ENCODE data around the gene ABHD1. TPM values are rescaled to one million over a fixed set of nuclear protein-coding genes. Genes with fewer than 3 reads are reported as not detected.
"Not testable (repeated sequence)": the region's sequence is repeated elsewhere in the genome, so short reads cannot be mapped to it uniquely, and the experiment has no call there.

The ABHD1 gene
- total RNA-seq, 2 experiments from 2014 or later: 0.23 to 0.45 TPM

DNA sequence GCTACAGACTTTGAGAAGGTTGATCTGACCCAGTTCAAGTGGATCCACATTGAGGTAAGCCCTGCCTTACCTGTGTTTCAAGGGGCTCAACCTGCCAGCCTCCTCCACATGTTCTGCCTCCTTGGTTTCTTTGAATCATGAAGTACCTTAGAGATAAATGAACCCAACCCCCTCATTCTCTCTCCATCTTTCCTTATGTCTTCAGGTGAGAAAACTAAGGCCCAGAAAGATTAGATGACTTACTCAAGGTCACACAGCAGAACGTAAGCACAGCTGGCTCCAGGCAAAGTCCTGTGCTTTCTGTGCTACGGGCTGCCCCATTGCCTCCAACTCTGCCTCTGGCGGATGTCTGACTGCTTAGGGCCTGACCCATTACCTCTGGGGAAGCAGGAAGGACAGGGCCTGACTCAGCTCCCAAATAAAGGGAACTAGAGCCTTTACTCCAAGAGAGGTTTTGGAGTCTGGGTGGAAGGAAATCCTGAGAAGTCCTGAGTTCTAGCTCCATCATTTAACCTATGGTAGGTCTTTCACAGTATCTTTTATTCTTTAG, 26.8 kb upstream of the ABHD1 start:
- H3K27ac Mint-ChIP-seq: no peak overlapping the region
- no peak for ATAC-seq
- H3K27me3 Mint-ChIP-seq (ENCODE audit: low read depth): no peaks in the 10 kb centered on the region
- DNase-seq: no peak
- no peak overlapping the region for H3K4me3 Mint-ChIP-seq
- CTCF ChIA-PET: interaction anchor here (0.7 to 4.1 kb wide), 15 partner anchors 9 to 587 kb away, joined by 3 to 26 read pairs (median 3); partner anchors contain the start of genes AGBL5, PREB and TRIM54
- peaks cover 14% of the 10 kb centered on the region for H3K4me1 Mint-ChIP-seq (ENCODE audit: low read depth)
- H3K9me3 Mint-ChIP-seq (ENCODE audit: insufficient read depth): no peaks in the 10 kb centered on the region
- H3K36me3 Mint-ChIP-seq (ENCODE audit: low read depth): no peaks in the 10 kb centered on the region
- POLR2A ChIA-PET: interaction anchor here (0.8 to 1.4 kb wide), 2 partner anchors 46 to 115 kb away, joined by 3 read pairs; partner anchors contain the start of genes AGBL5, ATRAID and SLC5A6

DNA sequence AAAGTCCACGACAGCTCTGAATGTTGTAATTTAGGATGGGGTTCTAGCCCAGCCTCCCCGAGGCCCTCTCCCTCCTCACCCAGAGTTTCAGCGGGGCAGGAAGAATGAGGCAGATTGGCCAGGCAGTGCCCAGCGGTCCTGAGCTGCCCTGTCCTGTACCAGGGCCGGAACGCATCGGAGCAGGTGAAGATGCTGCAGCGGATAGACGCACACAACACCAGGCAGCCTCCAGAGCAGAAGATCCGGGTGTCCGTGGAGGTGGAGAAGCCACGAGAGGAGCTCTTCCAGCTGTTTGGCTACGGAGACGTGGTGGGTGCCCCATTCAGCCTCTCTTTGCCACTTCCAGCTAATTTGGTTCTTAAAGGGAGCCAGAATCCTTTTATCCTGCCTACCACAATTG, 26.3 kb upstream of the ABHD1 start:
- H3K4me1 Mint-ChIP-seq (ENCODE audit: low read depth): peaks cover 14% of the 10 kb centered on the region
- DNase-seq (no peak), ATAC-seq (no peak)
- ChIA-PET POLR2A (interaction anchor here (1.4 kb wide), 1 partner anchor 46 kb away, joined by 3 read pairs; the partner anchor contains the start of gene AGBL5), CTCF (interaction anchor here (0.7 to 4.1 kb wide), 15 partner anchors 9 to 206 kb away, joined by 3 to 26 read pairs (median 4); partner anchors contain the start of genes AGBL5, KHK, PREB and TRIM54)
- H3K36me3 Mint-ChIP-seq (ENCODE audit: low read depth): no peaks in the 10 kb centered on the region
- no peak overlapping the region for H3K27ac Mint-ChIP-seq
- H3K9me3 Mint-ChIP-seq (ENCODE audit: insufficient read depth): no peaks in the 10 kb centered on the region
- no peak overlapping the region for H3K4me3 Mint-ChIP-seq
- no peaks in the 10 kb centered on the region for H3K27me3 Mint-ChIP-seq (ENCODE audit: low read depth)

DNA sequence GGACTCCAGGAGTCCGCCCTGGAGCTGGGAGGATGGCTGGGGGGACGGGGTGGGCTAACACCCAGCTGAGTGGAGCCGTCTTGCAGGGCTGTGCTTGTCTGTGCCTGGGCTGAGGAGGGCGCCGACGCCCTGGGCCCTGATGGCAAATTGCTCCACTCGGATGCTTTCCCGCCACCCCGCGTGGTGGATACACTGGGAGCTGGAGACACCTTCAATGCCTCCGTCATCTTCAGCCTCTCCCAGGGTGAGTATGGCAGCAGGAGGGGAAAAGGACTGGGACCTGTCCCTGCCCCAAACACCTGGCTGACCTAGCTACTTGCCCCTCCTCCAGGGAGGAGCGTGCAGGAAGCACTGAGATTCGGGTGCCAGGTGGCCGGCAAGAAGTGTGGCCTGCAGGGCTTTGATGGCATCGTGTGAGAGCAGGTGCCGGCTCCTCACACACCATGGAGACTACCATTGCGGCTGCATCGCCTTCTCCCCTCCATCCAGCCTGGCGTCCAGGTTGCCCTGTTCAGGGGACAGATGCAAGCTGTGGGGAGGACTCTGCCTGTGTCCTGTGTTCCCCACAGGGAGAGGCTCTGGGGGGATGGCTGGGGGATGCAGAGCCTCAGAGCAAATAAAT, 24.2 kb upstream of the ABHD1 start:
- Mint-ChIP-seq H3K4me3 (no peak overlapping the region), H3K27me3 (ENCODE audit: low read depth) (peaks cover 3% of the 10 kb centered on the region), H3K27ac (no peak overlapping the region), H3K4me1 (ENCODE audit: low read depth) (peaks cover 14% of the 10 kb centered on the region), H3K36me3 (ENCODE audit: low read depth) (no peaks in the 10 kb centered on the region), H3K9me3 (ENCODE audit: insufficient read depth) (no peaks in the 10 kb centered on the region)
- POLR2A ChIA-PET: interaction anchor here (0.6 kb wide), 1 partner anchor 27 kb away, joined by 3 read pairs; no protein-coding TSS in a partner anchor
- CTCF ChIA-PET: interaction anchor here (0.8 to 4.1 kb wide), 9 partner anchors 11 to 204 kb away, joined by 3 to 23 read pairs (median 4); partner anchors contain the start of genes KHK and TMEM214
- ATAC-seq: no peak
- DNase-seq: no peak

DNA sequence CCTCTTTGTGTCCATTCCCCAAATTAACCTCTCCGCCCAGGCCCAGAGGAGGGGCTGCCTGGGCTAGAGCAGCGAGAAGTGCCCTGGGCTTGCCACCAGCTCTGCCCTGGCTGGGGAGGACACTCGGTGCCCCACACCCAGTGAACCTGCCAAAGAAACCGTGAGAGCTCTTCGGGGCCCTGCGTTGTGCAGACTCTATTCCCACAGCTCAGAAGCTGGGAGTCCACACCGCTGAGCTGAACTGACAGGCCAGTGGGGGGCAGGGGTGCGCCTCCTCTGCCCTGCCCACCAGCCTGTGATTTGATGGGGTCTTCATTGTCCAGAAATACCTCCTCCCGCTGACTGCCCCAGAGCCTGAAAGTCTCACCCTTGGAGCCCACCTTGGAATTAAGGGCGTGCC, 23.6 kb upstream of the ABHD1 start:
- H3K36me3 Mint-ChIP-seq (ENCODE audit: low read depth): no peaks in the 10 kb centered on the region
- no peak for ATAC-seq
- ChIA-PET POLR2A (no interaction called here), CTCF (interaction anchor here (1.0 to 4.1 kb wide), 8 partner anchors 13 to 203 kb away, joined by 3 to 23 read pairs (median 10); partner anchors contain the start of gene KHK)
- H3K9me3 Mint-ChIP-seq (ENCODE audit: insufficient read depth): no peaks in the 10 kb centered on the region
- H3K4me1 Mint-ChIP-seq (ENCODE audit: low read depth): peaks cover 14% of the 10 kb centered on the region
- H3K4me3 Mint-ChIP-seq: no peak overlapping the region
- no peak overlapping the region for H3K27ac Mint-ChIP-seq
- peaks cover 3% of the 10 kb centered on the region for H3K27me3 Mint-ChIP-seq (ENCODE audit: low read depth)
- DNase-seq: no peak

DNA sequence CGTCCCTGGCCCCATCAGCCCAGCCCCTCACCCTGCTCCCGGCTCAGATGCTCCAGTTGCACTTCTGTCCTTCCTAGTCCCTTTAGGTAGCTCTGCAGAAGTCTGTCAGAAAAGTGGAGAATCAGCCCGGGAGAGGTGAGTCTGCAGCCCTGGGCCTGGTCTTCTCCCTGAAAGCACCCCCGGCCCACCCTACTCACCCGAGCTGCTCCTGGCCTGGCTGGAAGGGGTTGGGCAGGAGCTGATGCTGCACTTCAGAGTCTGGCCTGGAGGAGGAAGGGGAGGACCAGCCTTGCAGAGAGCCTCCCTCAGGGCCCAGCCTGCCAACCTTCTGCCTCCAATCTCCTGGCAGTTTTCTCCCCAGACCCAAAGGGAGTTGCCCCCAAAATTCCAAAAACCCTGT, 21.3 kb upstream of the ABHD1 start:
- H3K27me3 Mint-ChIP-seq (ENCODE audit: low read depth): peaks cover 7% of the 10 kb centered on the region
- ChIA-PET POLR2A (no interaction called here), CTCF (interaction anchor here (0.7 to 3.2 kb wide), 7 partner anchors 9 to 278 kb away, joined by 3 to 14 read pairs (median 4); no protein-coding TSS in a partner anchor)
- no peak overlapping the region for H3K4me3 Mint-ChIP-seq
- H3K9me3 Mint-ChIP-seq (ENCODE audit: insufficient read depth): no peaks in the 10 kb centered on the region
- no peaks in the 10 kb centered on the region for H3K36me3 Mint-ChIP-seq (ENCODE audit: low read depth)
- no peaks in the 10 kb centered on the region for H3K4me1 Mint-ChIP-seq (ENCODE audit: low read depth)
- no peak for DNase-seq
- H3K27ac Mint-ChIP-seq: no peak overlapping the region
- no peak for ATAC-seq

DNA sequence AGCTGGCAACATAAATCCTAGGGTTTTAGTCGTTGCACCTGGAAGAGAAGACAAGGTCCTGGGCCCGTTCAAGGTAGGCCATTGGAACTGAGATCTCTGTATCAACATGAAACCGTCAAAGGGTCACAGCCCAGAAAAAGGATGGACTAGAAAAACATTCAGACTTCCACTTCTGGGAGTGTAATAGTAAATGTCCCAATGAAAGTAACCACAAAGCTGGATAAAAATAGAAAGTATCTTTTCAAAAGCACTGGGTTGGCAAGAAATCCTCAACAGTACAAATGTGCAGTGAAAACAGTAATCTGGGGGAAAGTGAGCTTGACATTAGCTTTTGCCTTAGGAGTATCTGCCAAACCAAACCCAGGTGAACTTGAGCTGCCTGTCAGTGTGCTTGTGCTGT, 17.6 kb upstream of the ABHD1 start:
- H3K9me3 Mint-ChIP-seq (ENCODE audit: insufficient read depth): no peaks in the 10 kb centered on the region
- POLR2A ChIA-PET: no interaction called here
- ATAC-seq (no peak), DNase-seq (no peak)
- CTCF ChIA-PET: interaction anchor here (0.9 to 2.2 kb wide), 3 partner anchors 8 to 174 kb away, joined by 3 to 8 read pairs (median 3); no protein-coding TSS in a partner anchor
- peaks cover 2% of the 10 kb centered on the region for H3K4me1 Mint-ChIP-seq (ENCODE audit: low read depth)
- H3K4me3 Mint-ChIP-seq: no peak overlapping the region
- H3K27me3 Mint-ChIP-seq (ENCODE audit: low read depth): peaks cover 7% of the 10 kb centered on the region
- no peak overlapping the region for H3K27ac Mint-ChIP-seq
- no peaks in the 10 kb centered on the region for H3K36me3 Mint-ChIP-seq (ENCODE audit: low read depth)

DNA sequence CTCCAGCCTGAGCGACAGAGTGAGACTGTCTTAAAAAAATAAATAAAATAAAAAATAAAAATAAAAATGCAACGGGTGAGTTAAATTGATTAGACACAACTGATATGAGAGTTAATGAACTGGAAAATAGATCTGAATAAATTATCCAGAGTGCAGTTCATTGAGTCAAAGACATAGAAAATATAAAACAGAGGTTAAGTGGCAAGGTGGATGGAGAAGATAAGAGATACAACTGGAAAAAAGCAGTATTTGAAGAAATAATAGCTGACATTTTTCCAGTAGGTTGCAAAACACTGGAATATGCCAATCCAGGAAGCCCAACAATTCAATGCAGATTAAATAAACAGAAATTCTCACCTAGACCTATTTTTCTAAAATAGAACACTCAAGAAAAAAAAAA, 15.4 kb upstream of the ABHD1 start:
- Mint-ChIP-seq H3K9me3 (ENCODE audit: insufficient read depth) (no peaks in the 10 kb centered on the region), H3K36me3 (ENCODE audit: low read depth) (no peaks in the 10 kb centered on the region), H3K4me3 (no peak overlapping the region), H3K27me3 (ENCODE audit: low read depth) (peaks cover 9% of the 10 kb centered on the region), H3K27ac (no peak overlapping the region), H3K4me1 (ENCODE audit: low read depth) (peaks cover 2% of the 10 kb centered on the region)
- POLR2A ChIA-PET: no interaction called here
- ATAC-seq: no peak
- CTCF ChIA-PET: interaction anchor here (0.7 to 2.1 kb wide), 2 partner anchors 11 to 171 kb away, joined by 3 to 9 read pairs; no protein-coding TSS in a partner anchor
- DNase-seq: no peak

DNA sequence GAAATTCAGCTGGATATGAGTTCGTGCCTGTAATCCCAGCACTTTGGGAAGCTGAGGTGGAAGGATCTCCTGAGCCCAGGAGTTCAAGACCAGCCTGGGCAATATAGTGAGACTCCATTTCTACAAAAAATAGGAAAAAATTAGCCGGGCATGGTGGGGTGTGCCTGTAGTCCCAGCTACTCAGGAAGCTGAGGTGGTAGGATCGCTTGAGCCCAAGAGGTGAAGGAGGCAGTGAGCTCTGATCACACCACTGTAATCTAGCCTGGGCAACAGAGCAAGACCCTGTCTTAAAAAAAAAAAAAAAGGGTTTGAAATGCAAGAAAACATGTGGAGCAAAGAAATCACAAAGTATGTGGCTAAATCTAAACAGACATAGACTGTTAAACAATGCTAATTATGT, 14.5 kb upstream of the ABHD1 start:
- ChIA-PET CTCF (interaction anchor here (0.6 to 2.1 kb wide), 4 partner anchors 12 to 170 kb away, joined by 3 to 9 read pairs (median 4); partner anchors contain the start of gene KHK), POLR2A (no interaction called here)
- Mint-ChIP-seq H3K27ac (no peak overlapping the region), H3K27me3 (ENCODE audit: low read depth) (peaks cover 9% of the 10 kb centered on the region), H3K36me3 (ENCODE audit: low read depth) (no peaks in the 10 kb centered on the region), H3K4me1 (ENCODE audit: low read depth) (peaks cover 2% of the 10 kb centered on the region), H3K4me3 (no peak overlapping the region), H3K9me3 (ENCODE audit: insufficient read depth) (no peaks in the 10 kb centered on the region)
- no peak for ATAC-seq
- no peak for DNase-seq

DNA sequence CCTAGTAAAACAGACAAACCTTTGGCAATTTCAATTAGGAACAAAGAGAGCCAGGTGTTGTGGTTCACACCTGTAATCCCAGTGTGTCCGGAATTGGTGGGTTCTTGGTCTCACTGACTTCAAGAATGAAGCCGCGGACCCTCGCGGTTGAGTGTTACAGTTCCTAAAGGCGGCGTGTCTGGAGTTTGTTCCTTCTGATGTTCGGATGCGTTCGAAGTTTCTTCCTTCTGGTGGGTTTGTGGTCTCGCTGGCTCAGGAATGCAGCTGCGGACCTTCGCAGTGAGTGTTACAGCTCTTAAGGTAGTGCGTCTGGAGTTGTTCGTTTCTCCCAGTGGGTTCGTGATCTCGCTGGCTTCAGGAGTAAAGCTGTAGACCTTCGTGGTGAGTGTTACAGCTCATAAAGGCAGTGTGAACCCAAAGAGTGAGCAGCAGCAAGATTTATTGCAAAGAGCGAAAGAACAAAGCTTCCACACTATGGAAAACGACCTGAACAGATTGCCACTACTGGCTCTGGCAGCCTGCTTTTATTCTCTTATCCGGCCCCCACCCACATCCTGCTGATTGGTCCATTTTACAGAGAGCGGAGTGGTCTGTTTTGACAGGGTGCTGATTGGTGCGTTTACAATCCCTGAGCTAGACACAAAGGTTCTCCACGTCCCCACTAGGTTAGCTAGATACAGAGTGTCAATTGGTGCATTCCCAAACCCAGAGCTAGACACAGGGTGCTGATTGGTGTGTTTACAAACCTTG, 12.8 kb upstream of the ABHD1 start:
- DNase-seq; H3K4me3 Mint-ChIP-seq; H3K36me3 Mint-ChIP-seq (ENCODE audit: low read depth); H3K4me1 Mint-ChIP-seq (ENCODE audit: low read depth); H3K27ac Mint-ChIP-seq; H3K9me3 Mint-ChIP-seq (ENCODE audit: insufficient read depth); ATAC-seq; H3K27me3 Mint-ChIP-seq (ENCODE audit: low read depth): not testable (repeated sequence)
- POLR2A ChIA-PET: interaction anchor here (0.9 kb wide), 1 partner anchor 18 kb away, joined by 3 read pairs; no protein-coding TSS in a partner anchor
- CTCF ChIA-PET: interaction anchor here (1.2 to 1.8 kb wide), 2 partner anchors 12 to 23 kb away, joined by 3 to 4 read pairs; partner anchors contain the start of gene KHK

DNA sequence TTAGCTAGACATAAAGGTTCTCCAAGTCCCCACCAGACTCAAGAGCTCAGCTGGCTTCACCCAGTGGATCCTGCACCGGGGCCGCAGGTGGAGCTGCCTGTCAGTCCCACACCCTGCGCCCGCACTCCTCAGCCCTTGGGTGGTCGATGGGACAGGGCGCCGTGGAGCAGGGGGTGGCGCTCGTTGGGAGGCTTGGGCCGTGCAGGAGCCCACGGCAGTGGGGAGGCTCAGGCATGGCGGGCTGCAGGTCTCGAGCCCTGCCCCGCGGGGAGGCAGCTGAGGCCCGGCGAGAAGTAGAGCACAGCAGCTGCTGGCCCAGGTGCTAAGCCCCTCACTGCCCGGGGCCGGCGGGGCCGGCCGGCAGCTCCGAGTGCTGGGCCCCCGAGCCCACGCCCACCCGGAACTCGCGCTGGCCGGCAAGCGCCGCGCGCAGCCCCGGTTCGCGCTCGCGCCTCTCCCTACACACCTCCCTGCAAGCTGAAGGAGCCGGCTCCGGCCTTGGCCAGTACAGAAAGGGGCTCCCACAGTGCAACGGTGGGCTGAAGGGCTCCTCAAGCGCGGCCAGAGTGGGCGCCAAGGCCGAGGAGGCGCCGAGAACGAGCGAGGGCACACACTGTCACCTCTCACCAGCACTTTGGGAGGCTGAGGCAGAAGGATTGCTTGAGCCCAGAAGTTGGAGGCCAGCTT, 12.1 kb upstream of the ABHD1 start:
- H3K9me3 Mint-ChIP-seq (ENCODE audit: insufficient read depth); H3K27me3 Mint-ChIP-seq (ENCODE audit: low read depth); H3K27ac Mint-ChIP-seq; ATAC-seq; H3K4me1 Mint-ChIP-seq (ENCODE audit: low read depth); POLR2A ChIA-PET; H3K36me3 Mint-ChIP-seq (ENCODE audit: low read depth); DNase-seq; H3K4me3 Mint-ChIP-seq: not testable (repeated sequence)
- CTCF ChIA-PET: interaction anchor here (1.9 kb wide), 1 partner anchor 12 kb away, joined by 7 read pairs; the partner anchor contains the start of gene ABHD1

DNA sequence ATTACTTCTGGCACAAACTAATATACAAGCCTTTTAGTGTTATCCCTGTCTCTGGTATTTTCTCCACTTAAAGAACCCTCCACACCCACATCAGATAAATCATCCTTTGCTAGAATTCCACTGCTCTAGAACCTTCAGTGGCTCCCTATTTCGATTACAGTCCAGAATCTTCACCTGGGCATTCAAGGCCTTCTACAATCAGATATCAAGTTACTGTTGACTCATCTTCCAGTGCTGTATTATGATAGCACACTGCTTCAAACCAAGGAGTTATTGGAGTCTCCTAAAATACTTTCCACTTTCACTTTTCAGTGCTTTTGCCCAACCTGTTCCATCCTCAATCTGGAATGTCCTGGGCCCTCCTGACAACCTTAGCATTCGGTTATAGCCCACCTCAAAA, 8.1 kb upstream of the ABHD1 start:
- DNase-seq (no peak), ATAC-seq (no peak)
- Mint-ChIP-seq H3K27ac (no peak overlapping the region), H3K9me3 (ENCODE audit: insufficient read depth) (no peaks in the 10 kb centered on the region), H3K27me3 (ENCODE audit: low read depth) (peaks cover 27% of the 10 kb centered on the region), H3K4me1 (ENCODE audit: low read depth) (peaks cover 10% of the 10 kb centered on the region), H3K4me3 (no peak overlapping the region), H3K36me3 (ENCODE audit: low read depth) (no peaks in the 10 kb centered on the region)
- CTCF ChIA-PET: interaction anchor here (0.9 to 1.2 kb wide), 2 partner anchors 177 to 188 kb away, joined by 3 to 4 read pairs; no protein-coding TSS in a partner anchor
- POLR2A ChIA-PET: no interaction called here
